ENCODE measurements around the gene FHAD1. TPM values are rescaled to one million over a fixed set of nuclear protein-coding genes. Genes with fewer than 3 reads are reported as not detected.
"Not testable (repeated sequence)": the region's sequence is repeated elsewhere in the genome, so short reads cannot be mapped to it uniquely, and the experiment has no call there.

The FHAD1 gene
- total RNA-seq, 4 donors from 2014 or later, result 1.6 TPM; not detected in 3

GRCh38 chr1:15303935-15304334 lies 56.9 kb downstream of the FHAD1 start:
- Histone ChIP-seq H3K27ac (no peak overlapping the region), H3K9me3 (no peaks in the 10 kb centered on the region), H3K36me3 (no peaks in the 10 kb centered on the region), H3K4me3 (no peak overlapping the region), H3K27me3 (no peaks in the 10 kb centered on the region), H3K4me1 (no peaks in the 10 kb centered on the region)
- WGBS, result 90% methylated on average over 6 of the region's 6 CpGs
- no peak for TF ChIP-seq CTCF (IDR thresholded peaks at IDR 0.05)
- TF ChIP-seq POLR2A (IDR thresholded peaks at IDR 0.05), result no peak
- no peak for TF ChIP-seq POLR2AphosphoS5 (IDR thresholded peaks at IDR 0.05)
- no peak for TF ChIP-seq EP300 (IDR thresholded peaks at IDR 0.05)
- no peak for DNase-seq (ENCODE audit: low spot score in 2 of 2)

- Histone ChIP-seq H3K4me1 (no peaks in the 10 kb centered on the region), H3K9me3 (no peaks in the 10 kb centered on the region), H3K27ac (no peak overlapping the region), H3K27me3 (no peaks in the 10 kb centered on the region), H3K36me3 (no peaks in the 10 kb centered on the region), H3K4me3 (no peak overlapping the region)
- TF ChIP-seq POLR2A (IDR thresholded peaks at IDR 0.05), result no peak
- TF ChIP-seq CTCF (IDR thresholded peaks at IDR 0.05), result peak; percentile 74 to 84
- no peak for DNase-seq (ENCODE audit: low spot score in 2 of 2)
- 23% methylated on average over 15 of the region's 15 CpGs for WGBS
These were observed 57.9 kb downstream of the FHAD1 start for GRCh38 chr1:15304708-15305467.

- no peaks in the 10 kb centered on the region for H3K4me1 ChIP-seq
- WGBS, result 80% methylated on average over 7 of the region's 7 CpGs
- H3K36me3 ChIP-seq, result no peaks in the 10 kb centered on the region
- TF ChIP-seq POLR2A (IDR thresholded peaks at IDR 0.05) (no peak), CTCF (IDR thresholded peaks at IDR 0.05) (no peak), EP300 (IDR thresholded peaks at IDR 0.05) (no peak), POLR2AphosphoS5 (IDR thresholded peaks at IDR 0.05) (no peak)
- DNase-seq (ENCODE audit: low spot score in 2 of 2), result no peak
- H3K4me3 ChIP-seq, result no peak overlapping the region
- H3K9me3 ChIP-seq, result no peaks in the 10 kb centered on the region
- H3K27me3 ChIP-seq, result no peaks in the 10 kb centered on the region
- H3K27ac ChIP-seq, result no peak overlapping the region
These were observed 58.4 kb downstream of the FHAD1 start for GRCh38 chr1:15305468-15305770.

GRCh38 chr1:15306352-15306751 lies 59.3 kb downstream of the FHAD1 start:
- H3K9me3 ChIP-seq; H3K27ac ChIP-seq; H3K36me3 ChIP-seq; H3K4me3 ChIP-seq; H3K4me1 ChIP-seq; H3K27me3 ChIP-seq; DNase-seq (ENCODE audit: low spot score in 2 of 2): not testable (repeated sequence)
- WGBS, result no CpG with 5 or more reads among the region's 1 CpG

GRCh38 chr1:15308135-15308534 lies 61.1 kb downstream of the FHAD1 start:
- WGBS, result 100% methylated on average over 1 of the region's 1 CpG
- no peak overlapping the region for H3K4me3 ChIP-seq
- H3K9me3 ChIP-seq, result no peaks in the 10 kb centered on the region
- no peaks in the 10 kb centered on the region for H3K36me3 ChIP-seq
- no peaks in the 10 kb centered on the region for H3K4me1 ChIP-seq
- no peak overlapping the region for H3K27ac ChIP-seq
- no peak for TF ChIP-seq EP300 (IDR thresholded peaks at IDR 0.05)
- no peaks in the 10 kb centered on the region for H3K27me3 ChIP-seq
- no peak for DNase-seq (ENCODE audit: low spot score in 2 of 2)

- Histone ChIP-seq H3K9me3 (no peaks in the 10 kb centered on the region), H3K4me1 (no peaks in the 10 kb centered on the region), H3K4me3 (no peak overlapping the region), H3K27ac (no peak overlapping the region), H3K36me3 (no peaks in the 10 kb centered on the region), H3K27me3 (no peaks in the 10 kb centered on the region)
- DNase-seq (ENCODE audit: low spot score in 2 of 2), result no peak
- 77% methylated on average over 6 of the region's 6 CpGs for WGBS
- TF ChIP-seq EP300 (IDR thresholded peaks at IDR 0.05) (no peak), POLR2A (IDR thresholded peaks at IDR 0.05) (no peak), POLR2AphosphoS5 (IDR thresholded peaks at IDR 0.05) (no peak), CTCF (IDR thresholded peaks at IDR 0.05) (no peak)
These were observed 61.6 kb downstream of the FHAD1 start for GRCh38 chr1:15308621-15309027.
